Heart right ventricle (tissue), 16 donors: Measurements from ENCODE around the gene IGF1R. TPM values are rescaled to one million over a fixed set of nuclear protein-coding genes. Genes with fewer than 3 reads are reported as not detected.
"Not testable (repeated sequence)": the region's sequence is repeated elsewhere in the genome, so short reads cannot be mapped to it uniquely, and the experiment has no call there.

Experiments
- ATAC-seq, 8 donors: fragments of 200-7000 bp; cut with Tn5 transposase; one replicate each; pipeline ENCODE4 v1.9.1; 2020; ENCODE audit warnings: mild to moderate bottlenecking in 8 of 8, moderate library complexity in 8 of 8, moderate number of reproducible peaks in 1 of 8
- DNase-seq, 2 donors: peaks; one replicate each; pipeline ENCODE4 v3.0.0-alpha.2; 2020
- H3K27ac ChIP-seq, 10 donors: fragments of 200-600 bp; sonication (generic) in 2 of 10; one replicate each; pipeline versions ENCODE4 v1.5.0 to v1.8.0; 2020 to 2022; ENCODE audit warnings: mild to moderate bottlenecking in 3 of 10
- H3K27me3 ChIP-seq, 7 donors: fragments of 200-600 bp; one replicate each; pipeline ENCODE4 v1.8.0; 2021 to 2022; ENCODE audit warnings: mild to moderate bottlenecking in 2 of 7
- H3K36me3 ChIP-seq, 9 donors: fragments of 200-600 bp; sonication (generic) in 1 of 9; one replicate each; pipeline versions ENCODE4 v1.5.0 to v1.8.0; 2020 to 2022; ENCODE audit warnings: mild to moderate bottlenecking in 2 of 9
- H3K4me1 ChIP-seq, 9 donors: fragments of 200-600 bp; sonication (generic) in 1 of 9; one replicate each; pipeline versions ENCODE4 v1.5.0 to v1.8.0; 2020 to 2022; ENCODE audit warnings: mild to moderate bottlenecking in 4 of 9
- H3K4me3 ChIP-seq, 10 donors: fragments of 200-600 bp; sonication (generic) in 2 of 10; one replicate each; pipeline versions ENCODE4 v1.5.0 to v1.8.0; 2020 to 2022; ENCODE audit warnings: mild to moderate bottlenecking in 7 of 10, moderate library complexity in 2 of 10
- H3K9me3 ChIP-seq, 11 donors: fragments of 200-600 bp in 10 of 11; sonication (generic) in 2 of 11; one replicate each; pipeline versions ENCODE4 v1.5.0 to v1.8.0; 2013 to 2022; ENCODE audit warnings: mild to moderate bottlenecking in 2 of 11, control low read depth in 1 of 11, moderate library complexity in 1 of 11
- WGBS, 2 donors: extraction: QIAGEN DNeasy Blood & Tissue Kit; methylation state at CpG; one replicate each; pipeline ENCODE4 v1.1.7; 2013; ENCODE audit warnings: inconsistent platforms in 1 of 2; 5-methylcytosine and 5-hydroxymethylcytosine counted together
- intact Hi-C, 10 donors: fragments of 100-400 bp; cut with DNase I; formaldehyde crosslinking; loops; one replicate each; pipeline versions ENCODE4 v1.11.1 to v1.14.2; 2022
- polyA plus RNA-seq, 2 donors: library from polyadenylated mRNA; stranded (reverse); fragments of 200-250 nt; gene quantifications; one replicate each; pipeline ENCODE4 v1.2.3, GENCODE V29; 2013
- total RNA-seq, 10 donors: library from RNA; stranded (reverse); fragmentation: NEBNext Ultra II Directional in 3 of 10; extraction: Animal tissue kit (Norgen Biotek cat#: 25700) in 3 of 10; gene quantifications; one replicate each; pipeline versions ENCODE4 v1.2.1 to v1.2.4, GENCODE V29; 2021 to 2023
- TF ChIP-seq, protein P1 (sequence below), 9 donors: fragments of 200-600 bp; sonication (generic) in 2 of 9; IDR thresholded peaks; one replicate each; pipeline versions ENCODE4 v1.5.0 to v1.8.0; 2021 to 2022; ENCODE audit warnings: antibody characterized with exemption in 9 of 9, mild to moderate bottlenecking in 5 of 9, moderate library complexity in 1 of 9
- donor health status: Arrhythmogenic right ventricular cardiomyopathy.
- donor health status: ischemic (EF 13 %, LVEDD 7.1; RV severe dilation, severe dysfunction).
- donor health status: healthy with polysubstance abuse.
- donor health status: DM: no; HTN: yes; CAD: no.
- donor health status: DM: no; HTN: no; CAD: no.
- donor health status: ischemic (EF 25% LVEDD 6.9; RV normal size, moderate dysfunction).
- donor health status: ischemic (EF 25% LVEDD 5.7; RV mildly dilated, moderate dysfunction).
- donor health status: healthy.
- donor health status: DM: yes; HTN: yes; CAD: no.
- donor health status: Ischemic cardiomyopathy.
- donor health status: ischemic (EF 35%, LVEDD 5.7; RV mildly dilated, moderate dysfunction).
- donor health status: nonischemic (EF 11% LVEDD 7.7; RV severe dilation, severe dysfunction).
- donor health status: DM: yes; HTN: yes; CAD: no.
- donor health status: PGD.
- donor health status: ischemic (EF 29% LVEDD 5.4; RV normal size, mild dysfunction).
- donor health status: nonischemic (EF 23%, LVEDD 6.1; RV moderate dilation, normal function).

The IGF1R gene
- total and polyA plus RNA-seq, 12 donors: 3.4 to 88.2 (median 45.9) TPM

DNA sequence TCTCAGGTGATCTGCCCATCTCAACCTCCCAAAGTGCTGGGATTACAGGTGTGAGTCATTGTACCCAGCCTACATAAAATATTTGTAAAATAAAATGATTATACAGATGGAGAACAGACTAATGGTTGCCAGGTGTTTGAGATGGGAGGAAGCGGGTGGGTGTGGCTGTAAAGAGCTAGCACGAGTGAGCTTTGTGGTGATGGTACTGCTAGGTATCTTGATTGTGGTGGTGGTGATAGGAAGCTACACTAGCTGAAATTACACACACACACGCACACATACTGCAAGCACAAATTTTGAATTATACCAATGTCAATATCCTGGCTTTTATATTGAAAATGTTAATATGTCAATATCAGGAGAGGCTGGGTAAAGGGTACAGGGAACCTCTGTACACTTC is 353.9 kb downstream of the IGF1R start:
- H3K27me3 ChIP-seq: peaks cover 0 to 7% (median 0%) of the 10 kb centered on the region in 7 donors
- WGBS, 2 donors: 81 to 85% methylated on average over 3 of the region's 3 CpGs
- intact Hi-C loops: no loop called here
- peaks cover 0 to 7% (median 0%) of the 10 kb centered on the region in 9 donors for H3K4me1 ChIP-seq
- H3K36me3 ChIP-seq: no peaks in the 10 kb centered on the region
- no peaks in the 10 kb centered on the region for H3K9me3 ChIP-seq
- TF ChIP-seq, protein P1, sequence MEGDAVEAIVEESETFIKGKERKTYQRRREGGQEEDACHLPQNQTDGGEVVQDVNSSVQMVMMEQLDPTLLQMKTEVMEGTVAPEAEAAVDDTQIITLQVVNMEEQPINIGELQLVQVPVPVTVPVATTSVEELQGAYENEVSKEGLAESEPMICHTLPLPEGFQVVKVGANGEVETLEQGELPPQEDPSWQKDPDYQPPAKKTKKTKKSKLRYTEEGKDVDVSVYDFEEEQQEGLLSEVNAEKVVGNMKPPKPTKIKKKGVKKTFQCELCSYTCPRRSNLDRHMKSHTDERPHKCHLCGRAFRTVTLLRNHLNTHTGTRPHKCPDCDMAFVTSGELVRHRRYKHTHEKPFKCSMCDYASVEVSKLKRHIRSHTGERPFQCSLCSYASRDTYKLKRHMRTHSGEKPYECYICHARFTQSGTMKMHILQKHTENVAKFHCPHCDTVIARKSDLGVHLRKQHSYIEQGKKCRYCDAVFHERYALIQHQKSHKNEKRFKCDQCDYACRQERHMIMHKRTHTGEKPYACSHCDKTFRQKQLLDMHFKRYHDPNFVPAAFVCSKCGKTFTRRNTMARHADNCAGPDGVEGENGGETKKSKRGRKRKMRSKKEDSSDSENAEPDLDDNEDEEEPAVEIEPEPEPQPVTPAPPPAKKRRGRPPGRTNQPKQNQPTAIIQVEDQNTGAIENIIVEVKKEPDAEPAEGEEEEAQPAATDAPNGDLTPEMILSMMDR (IDR thresholded peaks at IDR 0.05): no peak
- no peak overlapping the region for H3K4me3 ChIP-seq
- ATAC-seq (no peak), DNase-seq (no peak)
- no peak overlapping the region for H3K27ac ChIP-seq

DNA sequence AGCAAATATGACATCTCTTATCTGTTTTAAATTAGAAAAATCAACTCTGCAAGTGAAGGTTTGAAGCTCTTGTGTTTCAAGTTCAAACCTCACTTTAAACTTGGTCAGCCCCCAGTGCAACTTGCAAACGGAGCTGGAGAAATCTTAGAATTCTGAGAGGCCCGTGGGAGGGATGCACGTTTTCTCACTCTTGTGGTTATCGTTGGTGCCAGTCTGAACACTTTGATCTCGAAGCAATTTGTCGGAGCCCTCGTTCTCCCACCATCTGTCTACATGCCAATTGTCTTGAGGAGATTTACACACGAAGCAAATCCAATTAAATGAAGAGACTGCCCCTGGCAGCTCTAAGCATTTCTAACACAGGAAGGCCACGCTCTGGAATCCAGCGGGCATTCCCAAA is 355.0 kb downstream of the IGF1R start:
- H3K4me3 ChIP-seq, H3K9me3 ChIP-seq, intact Hi-C loops, H3K4me1 ChIP-seq, DNase-seq, H3K36me3 ChIP-seq, H3K27ac ChIP-seq, H3K27me3 ChIP-seq, ATAC-seq: not testable (repeated sequence)
- 84 to 85% methylated on average over 9 to 10 of the region's 10 CpGs for WGBS, 2 donors

DNA sequence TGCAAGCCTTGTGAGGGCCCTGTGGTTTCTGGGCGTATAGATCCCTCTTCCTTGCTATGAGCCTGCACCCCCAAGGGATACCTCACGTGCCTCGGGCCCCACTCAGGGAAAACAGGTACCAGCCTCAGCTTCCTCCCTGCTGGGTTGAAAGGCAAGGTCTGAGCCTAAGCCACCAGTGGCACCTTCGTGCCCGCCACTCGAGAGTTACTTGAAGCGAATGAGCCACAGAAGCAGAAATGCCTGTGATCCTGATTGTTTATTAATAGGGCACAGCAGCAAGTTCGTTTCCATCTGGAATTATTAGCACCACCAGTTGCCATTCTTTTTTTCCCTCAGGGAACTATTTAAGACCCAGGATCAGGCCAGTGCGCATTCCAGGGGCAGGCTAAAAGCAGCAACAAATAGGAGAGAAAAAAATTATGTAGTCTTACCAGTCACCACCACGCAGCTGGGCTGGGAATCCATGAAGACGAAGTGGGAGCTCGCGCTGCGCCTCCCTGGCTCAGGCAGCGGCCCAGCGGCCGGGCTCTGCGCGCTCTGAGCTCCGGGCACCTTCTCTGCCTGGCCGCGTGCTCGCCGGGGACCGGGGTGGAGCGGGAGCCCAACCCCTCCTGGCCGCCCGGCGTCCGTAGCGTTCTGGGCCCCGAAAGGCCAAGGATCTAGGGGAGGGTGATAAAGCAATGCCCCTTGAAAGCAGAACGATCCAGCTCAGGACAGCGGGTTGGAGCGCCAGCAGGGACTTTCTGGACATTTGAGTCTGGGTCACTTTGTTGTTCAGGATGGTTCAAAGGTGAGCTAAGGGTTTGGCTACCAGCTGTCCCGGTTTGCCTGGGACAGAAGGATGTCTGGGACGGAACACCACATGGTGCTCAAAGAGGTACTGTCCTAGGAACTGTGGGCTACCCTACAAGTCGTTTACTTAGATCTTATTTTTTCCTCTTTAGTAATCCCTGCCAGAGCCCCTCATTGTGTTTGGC is 356.9 kb downstream of the IGF1R start:
- DNase-seq: peak in 1 of 2 donors; percentile 27

DNA sequence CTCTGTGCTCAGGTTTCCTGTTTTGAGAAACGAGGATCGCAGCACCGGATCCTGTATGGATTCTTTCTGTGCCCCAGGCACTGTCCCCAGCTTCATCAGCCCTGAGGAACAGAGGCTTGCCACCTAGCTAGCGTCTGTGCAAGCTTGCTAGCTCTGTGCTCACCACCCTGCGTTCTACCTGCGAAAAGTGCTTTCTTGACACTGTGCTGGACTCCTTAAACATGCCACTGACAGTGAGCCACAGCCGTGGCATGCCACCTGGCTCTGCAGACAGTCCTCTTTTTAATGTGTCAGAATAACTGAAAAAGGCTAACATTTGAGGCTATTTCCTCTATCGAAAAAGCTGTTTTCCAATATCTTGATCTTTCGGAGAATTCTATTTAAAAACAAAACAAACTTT is 357.8 kb downstream of the IGF1R start:
- Histone ChIP-seq H3K4me1 (peaks cover 0 to 7% (median 0%) of the 10 kb centered on the region in 9 donors), H3K9me3 (no peaks in the 10 kb centered on the region), H3K4me3 (no peak overlapping the region), H3K27ac (no peak overlapping the region), H3K36me3 (no peaks in the 10 kb centered on the region), H3K27me3 (peaks cover 0 to 7% (median 0%) of the 10 kb centered on the region in 7 donors)
- ATAC-seq: no peak
- intact Hi-C loops: no loop called here
- TF ChIP-seq, protein P1 (IDR thresholded peaks at IDR 0.05): no peak
- WGBS, 2 donors: 81 to 85% methylated on average over 9 of the region's 9 CpGs
- DNase-seq: no peak

More for the DNA sequence above, 356.9 kb downstream of the IGF1R start:
- H3K4me1 ChIP-seq, H3K27me3 ChIP-seq, H3K36me3 ChIP-seq, intact Hi-C loops, H3K9me3 ChIP-seq: not testable (repeated sequence)
- 38 to 44% methylated on average over 35 of the region's 38 CpGs for WGBS, 2 donors
- Histone ChIP-seq H3K4me3 (peak overlapping the region in 1 of 10 donors; percentile 13), H3K27ac (peak overlapping the region in 6 of 10 donors; percentile 2 to 71 (median 34))
- peak; percentile 38 to 83 (median 78) for ATAC-seq

DNA sequence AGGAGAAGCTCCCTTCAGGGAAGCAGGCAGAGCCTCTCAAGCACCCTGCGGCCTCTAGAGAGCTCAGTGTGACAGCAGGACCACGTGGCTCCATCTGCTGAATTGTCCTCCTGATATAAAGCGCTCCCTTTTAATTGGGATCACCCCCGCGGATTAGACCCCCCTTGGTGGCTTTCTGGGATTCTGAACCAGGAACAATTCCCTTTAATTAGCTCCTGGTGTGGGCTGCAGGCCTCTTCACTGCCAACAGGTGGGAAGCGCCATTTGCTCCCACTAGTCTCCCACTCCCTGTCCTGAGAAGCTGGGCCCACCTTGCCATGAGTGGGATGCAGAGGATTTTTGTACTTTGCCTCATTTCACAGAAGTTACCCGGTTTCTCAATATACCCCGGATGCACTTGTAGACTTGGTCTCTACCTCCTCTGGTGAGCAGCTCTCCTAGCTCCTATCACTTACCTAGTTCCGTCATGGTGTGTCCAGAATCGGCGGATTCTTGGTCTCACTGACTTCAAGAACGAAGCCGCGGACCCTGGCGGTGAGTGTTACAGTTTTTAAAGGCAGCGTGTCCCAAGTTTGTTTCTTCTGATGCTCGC is 358.7 kb downstream of the IGF1R start:
- no peak for ATAC-seq
- TF ChIP-seq, protein P1 (IDR thresholded peaks at IDR 0.05): no peak

More for the DNA sequence above, 358.7 kb downstream of the IGF1R start:
- no peak overlapping the region for H3K27ac ChIP-seq
- peaks cover 0 to 7% (median 0%) of the 10 kb centered on the region in 7 donors for H3K27me3 ChIP-seq
- no peak overlapping the region for H3K4me3 ChIP-seq
- 93% methylated on average over 17 of the region's 17 CpGs for WGBS, 2 donors
- no peaks in the 10 kb centered on the region for H3K36me3 ChIP-seq
- DNase-seq: no peak
- no peaks in the 10 kb centered on the region for H3K9me3 ChIP-seq
- intact Hi-C loops: no loop called here
- H3K4me1 ChIP-seq: peaks cover 0 to 7% (median 0%) of the 10 kb centered on the region in 9 donors
